ENCODE measurements around the gene CLEC3B.
"Not testable (repeated sequence)": the region's sequence is repeated elsewhere in the genome, so short reads cannot be mapped to it uniquely, and the experiment has no call there.

DNA sequence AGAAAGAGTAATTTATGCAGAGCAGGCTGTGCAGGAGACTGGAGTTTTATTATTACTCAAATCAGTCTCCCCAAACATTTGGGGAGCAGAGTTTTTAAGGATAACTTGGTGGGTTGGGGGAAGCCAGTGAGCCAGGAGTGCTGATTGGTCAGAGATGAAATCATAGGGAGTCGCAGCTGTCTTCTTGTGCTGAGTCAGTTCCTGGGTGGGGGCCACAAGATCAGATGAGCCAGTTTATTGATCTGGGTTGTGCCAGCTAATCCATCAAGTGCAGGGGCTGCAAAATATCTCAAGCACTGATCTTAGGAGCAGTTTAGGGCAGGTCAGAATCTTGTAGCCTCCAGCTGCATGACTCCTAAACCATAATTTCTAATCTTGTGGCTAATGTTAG lies 27.7 kb downstream of the CLEC3B start:
- not testable (repeated sequence) for TF ChIP-seq CTCF (conservative IDR thresholded peaks at IDR 0.05; ENCODE audit: low read depth, low read length); EZH2 (IDR thresholded peaks at IDR 0.05; ENCODE audit: low read length, unreplicated experiment)
